ENCODE results near the gene C1QTNF9.

C1QTNF9 gene

GRCh38 chr13:24271601-24272451 is 37.6 kb upstream of the C1QTNF9 start:
- H3K9me3 ChIP-seq (ENCODE audit: insufficient read depth, low read length), result no peaks in the 10 kb centered on the region
- H3K27me3 ChIP-seq (ENCODE audit: low read length), result no peaks in the 10 kb centered on the region
- no peak overlapping the region for H3K9ac ChIP-seq (ENCODE audit: low read length)
- no peaks in the 10 kb centered on the region for H4K20me1 ChIP-seq (ENCODE audit: low read depth, low read length)
- no peaks in the 10 kb centered on the region for H3K36me3 ChIP-seq (ENCODE audit: low read length)
- no peaks in the 10 kb centered on the region for H3K79me2 ChIP-seq (ENCODE audit: insufficient read depth, low read length)
- H3K4me3 ChIP-seq (ENCODE audit: insufficient read depth, low read length, poor library complexity, severe bottlenecking), result no peak overlapping the region
- TF ChIP-seq, protein P1, sequence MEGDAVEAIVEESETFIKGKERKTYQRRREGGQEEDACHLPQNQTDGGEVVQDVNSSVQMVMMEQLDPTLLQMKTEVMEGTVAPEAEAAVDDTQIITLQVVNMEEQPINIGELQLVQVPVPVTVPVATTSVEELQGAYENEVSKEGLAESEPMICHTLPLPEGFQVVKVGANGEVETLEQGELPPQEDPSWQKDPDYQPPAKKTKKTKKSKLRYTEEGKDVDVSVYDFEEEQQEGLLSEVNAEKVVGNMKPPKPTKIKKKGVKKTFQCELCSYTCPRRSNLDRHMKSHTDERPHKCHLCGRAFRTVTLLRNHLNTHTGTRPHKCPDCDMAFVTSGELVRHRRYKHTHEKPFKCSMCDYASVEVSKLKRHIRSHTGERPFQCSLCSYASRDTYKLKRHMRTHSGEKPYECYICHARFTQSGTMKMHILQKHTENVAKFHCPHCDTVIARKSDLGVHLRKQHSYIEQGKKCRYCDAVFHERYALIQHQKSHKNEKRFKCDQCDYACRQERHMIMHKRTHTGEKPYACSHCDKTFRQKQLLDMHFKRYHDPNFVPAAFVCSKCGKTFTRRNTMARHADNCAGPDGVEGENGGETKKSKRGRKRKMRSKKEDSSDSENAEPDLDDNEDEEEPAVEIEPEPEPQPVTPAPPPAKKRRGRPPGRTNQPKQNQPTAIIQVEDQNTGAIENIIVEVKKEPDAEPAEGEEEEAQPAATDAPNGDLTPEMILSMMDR (IDR thresholded peaks at IDR 0.05; ENCODE audit: insufficient read depth, low read length, poor library complexity, severe bottlenecking), result no peak
- TF ChIP-seq EZH2phosphoT487 (conservative IDR thresholded peaks at IDR 0.05; ENCODE audit: low read length), result no peak
- H3K9me2 ChIP-seq (replicated peaks; ENCODE audit: insufficient read depth, low read length), result no peaks in the 10 kb centered on the region
- no peak overlapping the region for H3K27ac ChIP-seq (ENCODE audit: low read depth, low read length)
- H2AFZ ChIP-seq (ENCODE audit: low read depth, low read length, severe bottlenecking), result no peak overlapping the region
- H3F3A ChIP-seq (ENCODE audit: insufficient read depth), result no peaks in the 10 kb centered on the region
- H3K4me2 ChIP-seq (ENCODE audit: low read depth, low read length, poor library complexity, severe bottlenecking), result no peak overlapping the region

DNA sequence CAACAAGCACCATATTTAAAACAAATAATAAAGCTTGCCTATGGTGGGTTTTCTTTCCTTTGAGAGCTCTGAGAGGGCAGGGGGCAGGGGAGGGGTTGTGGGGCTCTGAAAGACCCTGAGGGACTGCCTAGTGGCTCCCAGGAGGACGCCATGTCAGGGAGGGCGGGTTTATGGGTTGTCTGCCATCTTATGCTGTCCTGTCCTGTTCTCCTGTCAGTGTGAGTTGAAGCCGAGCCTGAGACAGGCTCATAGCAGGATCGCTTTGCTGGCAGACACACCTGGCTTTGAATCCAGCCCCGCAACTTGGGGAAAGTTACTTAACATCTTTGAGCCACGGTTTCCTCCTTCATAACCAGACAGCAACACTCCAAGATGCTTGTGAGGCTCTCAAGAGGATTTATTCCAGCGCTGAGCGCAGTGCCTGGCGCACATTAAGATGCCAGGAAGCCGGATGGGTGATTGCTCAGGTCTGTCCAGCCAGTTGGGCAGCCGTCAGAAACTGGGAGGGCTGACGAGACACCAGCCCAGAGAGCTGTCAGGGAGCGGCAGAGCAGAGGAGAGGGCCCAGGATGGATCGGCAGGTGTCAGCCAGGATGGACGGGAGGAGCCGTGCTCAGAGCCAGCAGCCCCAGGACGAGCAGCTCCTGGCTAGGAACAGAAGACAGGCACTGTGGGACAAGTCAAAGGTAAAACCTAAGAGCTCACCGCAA is 36.8 kb upstream of the C1QTNF9 start:
- H3K9ac ChIP-seq (ENCODE audit: low read length), result no peak overlapping the region
- no peaks in the 10 kb centered on the region for H3K9me3 ChIP-seq (ENCODE audit: insufficient read depth, low read length)
- no peaks in the 10 kb centered on the region for H3K36me3 ChIP-seq (ENCODE audit: low read length)
- TF ChIP-seq EZH2phosphoT487 (conservative IDR thresholded peaks at IDR 0.05; ENCODE audit: low read length), result no peak
- TF ChIP-seq, protein P1 (IDR thresholded peaks at IDR 0.05; ENCODE audit: insufficient read depth, low read length, poor library complexity, severe bottlenecking), result no peak
- H2AFZ ChIP-seq (ENCODE audit: low read depth, low read length, severe bottlenecking), result no peak overlapping the region
- no peak overlapping the region for H3K4me3 ChIP-seq (ENCODE audit: insufficient read depth, low read length, poor library complexity, severe bottlenecking)
- H3K79me2 ChIP-seq (ENCODE audit: insufficient read depth, low read length), result no peaks in the 10 kb centered on the region
- H3K9me2 ChIP-seq (replicated peaks; ENCODE audit: insufficient read depth, low read length), result no peaks in the 10 kb centered on the region
- no peak overlapping the region for H3K4me2 ChIP-seq (ENCODE audit: low read depth, low read length, poor library complexity, severe bottlenecking)
- H3F3A ChIP-seq (ENCODE audit: insufficient read depth), result no peaks in the 10 kb centered on the region
- no peaks in the 10 kb centered on the region for H4K20me1 ChIP-seq (ENCODE audit: low read depth, low read length)
- no peak overlapping the region for H3K27ac ChIP-seq (ENCODE audit: low read depth, low read length)
- H3K27me3 ChIP-seq (ENCODE audit: low read length), result no peaks in the 10 kb centered on the region

GRCh38 chr13:24273926-24274325 is 35.5 kb upstream of the C1QTNF9 start:
- no peak overlapping the region for H3K4me3 ChIP-seq (ENCODE audit: insufficient read depth, low read length, poor library complexity, severe bottlenecking)
- H3K9me2 ChIP-seq (replicated peaks; ENCODE audit: insufficient read depth, low read length), result no peaks in the 10 kb centered on the region
- no peaks in the 10 kb centered on the region for H3K36me3 ChIP-seq (ENCODE audit: low read length)
- no peaks in the 10 kb centered on the region for H3K9me3 ChIP-seq (ENCODE audit: insufficient read depth, low read length)
- H3K4me2 ChIP-seq (ENCODE audit: low read depth, low read length, poor library complexity, severe bottlenecking), result no peak overlapping the region
- H3K9ac ChIP-seq (ENCODE audit: low read length), result no peak overlapping the region
- H3F3A ChIP-seq (ENCODE audit: insufficient read depth), result no peaks in the 10 kb centered on the region
- H3K27ac ChIP-seq (ENCODE audit: low read depth, low read length), result no peak overlapping the region
- no peak for TF ChIP-seq EZH2phosphoT487 (conservative IDR thresholded peaks at IDR 0.05; ENCODE audit: low read length)
- TF ChIP-seq, protein P1 (IDR thresholded peaks at IDR 0.05; ENCODE audit: insufficient read depth, low read length, poor library complexity, severe bottlenecking), result no peak
- H4K20me1 ChIP-seq (ENCODE audit: low read depth, low read length), result no peaks in the 10 kb centered on the region
- H3K27me3 ChIP-seq (ENCODE audit: low read length), result no peaks in the 10 kb centered on the region
- H2AFZ ChIP-seq (ENCODE audit: low read depth, low read length, severe bottlenecking), result no peak overlapping the region
- H3K79me2 ChIP-seq (ENCODE audit: insufficient read depth, low read length), result no peaks in the 10 kb centered on the region
